SU-DHL-6 (cell line): ENCODE data around the gene MMP7.

Experiments used
- H2AFZ ChIP-seq: fragments of 200-600 bp; sonication (generic); 2 replicates; pipeline ENCODE4 v1.6.1; 2014; ENCODE audit warnings: low read depth, mild to moderate bottlenecking, moderate library complexity, mixed read lengths, antibody characterized with exemption, low read length; ENCODE audit not compliant: severe bottlenecking
- H3F3A ChIP-seq: fragments of 200-600 bp; shearing (Covaris generic); 2 replicates; pipeline ENCODE4 v1.6.0; 2016; ENCODE audit warnings: antibody characterized with exemption, mild to moderate bottlenecking; ENCODE audit not compliant: insufficient read depth
- H3K27ac ChIP-seq: fragments of 200-600 bp; sonication (generic); 2 replicates; pipeline ENCODE4 v1.5.1; 2016; ENCODE audit warnings: low read depth, mild to moderate bottlenecking, low read length, moderate library complexity, mixed read lengths
- H3K27me3 ChIP-seq: fragments of 200-600 bp; sonication (generic), shearing (Covaris generic); 2 replicates; pipeline ENCODE4 v1.6.0; 2014; ENCODE audit warnings: mild to moderate bottlenecking, low read length
- H3K36me3 ChIP-seq: fragments of 200-600 bp; sonication (generic); 2 replicates; pipeline ENCODE4 v1.6.1; 2014; ENCODE audit warnings: mild to moderate bottlenecking, low read length, mixed read lengths
- H3K4me2 ChIP-seq: fragments of 300-600, 200-600 bp; shearing (Covaris generic), sonication (generic); 2 replicates; pipeline ENCODE4 v1.6.0; 2014; ENCODE audit warnings: low read length, low read depth, mild to moderate bottlenecking; ENCODE audit not compliant: poor library complexity, severe bottlenecking
- H3K4me3 ChIP-seq: fragments of 200-600 bp; sonication (generic); 2 replicates; pipeline ENCODE4 v1.5.1; 2014; ENCODE audit warnings: antibody characterized with exemption, low read length, mild to moderate bottlenecking, mixed read lengths; ENCODE audit not compliant: insufficient read depth, poor library complexity, severe bottlenecking
- H3K79me2 ChIP-seq: fragments of 200-600 bp; sonication (generic); 2 replicates; pipeline ENCODE4 v1.6.1; 2014; ENCODE audit warnings: mild to moderate bottlenecking, low read length, moderate library complexity; ENCODE audit not compliant: insufficient read depth
- H3K9ac ChIP-seq: fragments of 200-600 bp; sonication (generic); 2 replicates; pipeline ENCODE4 v1.7.0; 2014; ENCODE audit warnings: mild to moderate bottlenecking, low read length
- H3K9me2 ChIP-seq: fragments of 200-600 bp; sonication (generic); replicated peaks from 2 replicates; pipeline ENCODE4 v1.6.1; 2014; ENCODE audit warnings: low read length; ENCODE audit not compliant: insufficient read depth
- H3K9me3 ChIP-seq: fragments of 200-600 bp; sonication (generic); 2 replicates; pipeline ENCODE4 v1.6.1; 2014; ENCODE audit warnings: low read length, mixed read lengths; ENCODE audit not compliant: insufficient read depth
- H4K20me1 ChIP-seq: fragments of 200-600 bp; sonication (generic); 2 replicates; pipeline ENCODE4 v1.6.1; 2014; ENCODE audit warnings: low read depth, mild to moderate bottlenecking, antibody characterized with exemption, low read length, moderate library complexity, mixed read lengths
- CTCF ChIP-seq: fragments of 200-600 bp; sonication (generic); IDR thresholded peaks from one replicate; pipeline ENCODE4 v1.5.1; 2017; ENCODE audit warnings: antibody characterized with exemption, mild to moderate bottlenecking, low read length, moderate library complexity; ENCODE audit not compliant: insufficient read depth, poor library complexity, severe bottlenecking
- EZH2phosphoT487 ChIP-seq: fragments of 200-600 bp; sonication (generic), shearing (Covaris generic); conservative IDR thresholded peaks from 2 replicates; pipeline ENCODE4 v1.6.1; 2018; ENCODE audit warnings: mild to moderate bottlenecking, antibody characterized with exemption, low read length, moderate library complexity, mixed read lengths

The MMP7 gene

GRCh38 chr11:102576350-102576749, 45.8 kb upstream of the MMP7 start:
- H3K36me3 ChIP-seq, result no peaks in the 10 kb centered on the region
- H3K9me3 ChIP-seq, result no peaks in the 10 kb centered on the region
- peak overlapping the region; percentile 89 for H2AFZ ChIP-seq
- no peak overlapping the region for H3K9ac ChIP-seq
- no peak overlapping the region for H3K4me3 ChIP-seq
- no peak for TF ChIP-seq CTCF
- TF ChIP-seq EZH2phosphoT487, result no peak
- no peaks in the 10 kb centered on the region for H3K79me2 ChIP-seq
- peak overlapping the region; percentile 33 for H3K4me2 ChIP-seq
- no peaks in the 10 kb centered on the region for H3K9me2 ChIP-seq
- no peaks in the 10 kb centered on the region for H3F3A ChIP-seq
- H4K20me1 ChIP-seq, result no peaks in the 10 kb centered on the region
- H3K27ac ChIP-seq, result no peak overlapping the region
- no peaks in the 10 kb centered on the region for H3K27me3 ChIP-seq

- Histone ChIP-seq H3K9me3 (no peaks in the 10 kb centered on the region), H3K27me3 (no peaks in the 10 kb centered on the region), H3K4me3 (no peak overlapping the region), H4K20me1 (no peaks in the 10 kb centered on the region), H3F3A (no peaks in the 10 kb centered on the region), H2AFZ (no peak overlapping the region), H3K4me2 (no peak overlapping the region), H3K9me2 (no peaks in the 10 kb centered on the region), H3K36me3 (no peaks in the 10 kb centered on the region), H3K27ac (no peak overlapping the region), H3K9ac (no peak overlapping the region), H3K79me2 (no peaks in the 10 kb centered on the region)
- TF ChIP-seq EZH2phosphoT487 (no peak), CTCF (no peak)
Observed at GRCh38 chr11:102575012-102575411, 44.5 kb upstream of the MMP7 start.

GRCh38 chr11:102573851-102574250, 43.3 kb upstream of the MMP7 start:
- Histone ChIP-seq H3K79me2 (no peaks in the 10 kb centered on the region), H3K4me2 (no peak overlapping the region), H3K36me3 (no peaks in the 10 kb centered on the region), H3K9me3 (peaks cover 8% of the 10 kb centered on the region; the same call in 1 of the 2 replicates), H3K27me3 (no peaks in the 10 kb centered on the region), H3K27ac (no peak overlapping the region), H4K20me1 (no peaks in the 10 kb centered on the region), H3K4me3 (no peak overlapping the region), H2AFZ (no peak overlapping the region), H3K9me2 (no peaks in the 10 kb centered on the region), H3K9ac (no peak overlapping the region), H3F3A (no peaks in the 10 kb centered on the region)
- no peak for TF ChIP-seq EZH2phosphoT487
- TF ChIP-seq CTCF, result no peak
